Activated T-helper 1 cell treated with anti-CD3 and anti-CD28 coated beads, Interleukin-12 subunit alpha, Interleukin-12 subunit beta, Interleukin-2, Interleukin-4 antibody, amounts not matched to agents 30 ng/mL and 10 ng/mL and 1 ng/mL, durations not matched to agents 14 hours and 24 hours and 36 hours (primary cell): ENCODE data around the gene HLA-DQA1. TPM values are rescaled to one million over a fixed set of nuclear protein-coding genes. Genes with fewer than 3 reads are reported as not detected.

Experiments
- total RNA-seq: library from RNA; stranded (reverse); gene quantifications from 2 replicates; pipeline ENCODE4 v1.2.3, GENCODE V29; 2022

The HLA-DQA1 gene
- total RNA-seq, 1 donor from 2014 or later = 12.5 TPM

Other genes starting within 250 kb of the HLA-DQA1 start
- gene BTNL2, start 230.2 kb upstream of the HLA-DQA1 start, total RNA-seq = not detected in 2 replicates
- 39.3 and 40.1 TPM in 2 replicates for gene HLA-DRA, start 197.5 kb upstream of the HLA-DQA1 start, total RNA-seq
- 15.8 and 20.3 TPM in 2 replicates for gene HLA-DRB5, start 107.1 kb upstream of the HLA-DQA1 start, total RNA-seq
- 33.1 and 33.7 TPM in 2 replicates for gene HLA-DRB1, start 47.6 kb upstream of the HLA-DQA1 start, total RNA-seq
- gene HLA-DQB1, start 29.3 kb downstream of the HLA-DQA1 start, total RNA-seq = 4.3 and 4.7 TPM in 2 replicates
- gene HLA-DQA2, start 104.0 kb downstream of the HLA-DQA1 start, total RNA-seq = 1.8 and 2.7 TPM in 2 replicates
- gene HLA-DQB2, start 126.1 kb downstream of the HLA-DQA1 start, total RNA-seq = 0.51 and 0.67 TPM in 2 replicates
- gene HLA-DOB, start 179.6 kb downstream of the HLA-DQA1 start, total RNA-seq = 4.2 and 4.3 TPM in 2 replicates
- gene TAP2, start 201.3 kb downstream of the HLA-DQA1 start, total RNA-seq = 160 and 167 TPM in 2 replicates
- 353 and 358 TPM in 2 replicates for gene PSMB8, start 206.6 kb downstream of the HLA-DQA1 start, total RNA-seq
- 284 and 290 TPM in 2 replicates for gene TAP1, start 216.3 kb downstream of the HLA-DQA1 start, total RNA-seq
- gene PSMB9, start 216.8 kb downstream of the HLA-DQA1 start, total RNA-seq = 249 and 253 TPM in 2 replicates